GM06990 (cell line): ENCODE results near the gene EYS.
"Not testable (repeated sequence)": the region's sequence is repeated elsewhere in the genome, so short reads cannot be mapped to it uniquely, and the experiment has no call there.

Experiments used
- DNase-seq: peaks from one replicate; pipeline ENCODE4 v3.0.0-alpha.2; 2011; ENCODE audit not compliant: insufficient read length; ENCODE audit errors: extremely low read depth
- H3K27me3 ChIP-seq: replicated peaks from 2 replicates; pipeline ENCODE4 v1.6.0; 2011; ENCODE audit warnings: low read length; ENCODE audit not compliant: control insufficient read depth, insufficient read depth
- H3K36me3 ChIP-seq: 2 replicates; pipeline ENCODE4 v1.5.1; 2011; ENCODE audit warnings: low read length; ENCODE audit not compliant: control insufficient read depth, insufficient read depth
- H3K4me3 ChIP-seq: replicated peaks from 2 replicates; pipeline ENCODE4 v1.5.1; 2011; ENCODE audit warnings: low read depth, mild to moderate bottlenecking, control low read depth, low read length
- CTCF ChIP-seq: IDR thresholded peaks from 2 replicates; pipeline ENCODE4 v1.5.1; 2011; ENCODE audit warnings: low read length, control low read depth, mild to moderate bottlenecking, inconsistent platforms; ENCODE audit not compliant: insufficient read depth, poor library complexity, severe bottlenecking

Gene EYS

GRCh38 chr6:65398851-65399250 is 308.2 kb downstream of the EYS start:
- no peak for DNase-seq

GRCh38 chr6:65350530-65350929 is 356.5 kb downstream of the EYS start:
- no peaks in the 10 kb centered on the region for H3K36me3 ChIP-seq
- H3K27me3 ChIP-seq = no peaks in the 10 kb centered on the region
- TF ChIP-seq CTCF = no peak
- DNase-seq = no peak
- no peak overlapping the region for H3K4me3 ChIP-seq

More at GRCh38 chr6:65398851-65399250, 308.2 kb downstream of the EYS start:
- H3K36me3 ChIP-seq = no peaks in the 10 kb centered on the region
- no peak for TF ChIP-seq CTCF
- no peak overlapping the region for H3K4me3 ChIP-seq
- no peaks in the 10 kb centered on the region for H3K27me3 ChIP-seq

GRCh38 chr6:65302655-65303054 is 404.4 kb downstream of the EYS start:
- not testable (repeated sequence) for H3K27me3 ChIP-seq, H3K36me3 ChIP-seq, DNase-seq, H3K4me3 ChIP-seq

GRCh38 chr6:65299236-65299635 is 407.8 kb downstream of the EYS start:
- Histone ChIP-seq H3K27me3 (no peaks in the 10 kb centered on the region), H3K36me3 (no peaks in the 10 kb centered on the region), H3K4me3 (no peak overlapping the region)
- no peak for DNase-seq
- TF ChIP-seq CTCF = no peak

GRCh38 chr6:65295812-65296211 is 411.2 kb downstream of the EYS start:
- H3K4me3 ChIP-seq = no peak overlapping the region
- DNase-seq = no peak
- H3K36me3 ChIP-seq = no peaks in the 10 kb centered on the region
- H3K27me3 ChIP-seq = no peaks in the 10 kb centered on the region
- TF ChIP-seq CTCF = no peak

- no peak for DNase-seq
- no peak for TF ChIP-seq CTCF
- H3K27me3 ChIP-seq = no peaks in the 10 kb centered on the region
- no peaks in the 10 kb centered on the region for H3K36me3 ChIP-seq
- no peak overlapping the region for H3K4me3 ChIP-seq
Observed at GRCh38 chr6:65289491-65289890, 417.5 kb downstream of the EYS start.
